MM.1S (cell line): ENCODE measurements around the gene SRSF5.

Experiments
- DNase-seq: peaks from one replicate; pipeline ENCODE4 v3.0.0-alpha.2; 2015
- H2AFZ ChIP-seq: fragments of 300-600 bp; sonication (generic); 2 replicates; pipeline ENCODE4 v1.6.0; 2016; ENCODE audit warnings: antibody characterized with exemption, low read length
- H3F3A ChIP-seq: fragments of 300-600 bp; sonication (generic); 2 replicates; pipeline ENCODE4 v1.6.1; 2016; ENCODE audit warnings: mild to moderate bottlenecking, antibody characterized with exemption, low read length, moderate library complexity, mixed read lengths; ENCODE audit not compliant: insufficient read depth
- H3K27ac ChIP-seq: fragments of 300-600 bp; sonication (generic); 2 replicates; pipeline ENCODE4 v1.5.1; 2016; ENCODE audit warnings: mild to moderate bottlenecking, low read length
- H3K27me3 ChIP-seq: fragments of 300-600 bp; sonication (generic); replicated peaks from 2 replicates; pipeline ENCODE4 v1.6.0; 2016; ENCODE audit warnings: low read length; ENCODE audit not compliant: insufficient read depth
- H3K36me3 ChIP-seq: fragments of 300-600 bp; sonication (generic); replicated peaks from 2 replicates; pipeline ENCODE4 v1.6.1; 2016; ENCODE audit warnings: mild to moderate bottlenecking, low read length, mixed read lengths; ENCODE audit not compliant: insufficient read depth
- H3K4me1 ChIP-seq: fragments of 300-600 bp; sonication (generic); 2 replicates; pipeline ENCODE4 v1.6.1; 2016; ENCODE audit warnings: low read length, mixed read lengths
- H3K4me2 ChIP-seq: fragments of 300-600 bp; sonication (generic); 2 replicates; pipeline ENCODE4 v1.6.0; 2016; ENCODE audit warnings: low read depth, low read length
- H3K4me3 ChIP-seq: fragments of 300-600 bp; sonication (generic); 2 replicates; pipeline ENCODE4 v1.5.1; 2016; ENCODE audit warnings: low read length, mixed read lengths
- H3K79me2 ChIP-seq: fragments of 300-600 bp; sonication (generic); 2 replicates; pipeline ENCODE4 v1.6.1; 2016; ENCODE audit warnings: mixed run types, low read length, mixed read lengths
- H3K9ac ChIP-seq: fragments of 300-600 bp; sonication (generic); 2 replicates; pipeline ENCODE4 v1.6.1; 2016; ENCODE audit warnings: low read length, mixed read lengths
- H3K9me2 ChIP-seq: fragments of 300-600 bp; sonication (generic); replicated peaks from 2 replicates; pipeline ENCODE4 v1.6.1; 2016; ENCODE audit warnings: mild to moderate bottlenecking, low read length, mixed read lengths; ENCODE audit not compliant: insufficient read depth
- H3K9me3 ChIP-seq: fragments of 300-600 bp; sonication (generic); replicated peaks from 2 replicates; pipeline ENCODE4 v1.6.1; 2016; ENCODE audit warnings: mild to moderate bottlenecking, low read length, mixed read lengths; ENCODE audit not compliant: insufficient read depth
- H4K20me1 ChIP-seq: fragments of 300-600 bp; sonication (generic); 2 replicates; pipeline ENCODE4 v1.6.1; 2016; ENCODE audit warnings: mild to moderate bottlenecking, low read length, moderate library complexity, mixed read lengths; ENCODE audit not compliant: insufficient read depth
- CTCF ChIP-seq: fragments of 300-600 bp; sonication (generic); IDR thresholded peaks from 2 replicates; pipeline ENCODE4 v1.5.1; 2016; ENCODE audit warnings: antibody characterized with exemption, low read length, mixed read lengths
- EZH2 ChIP-seq: fragments of 300-600 bp; sonication (generic); optimal IDR thresholded peaks from 2 replicates; pipeline ENCODE3; 2017; ENCODE audit warnings: low read depth, mild to moderate bottlenecking, antibody characterized with exemption, low read length, mixed read lengths
- EZH2phosphoT487 ChIP-seq: fragments of 300-600 bp; sonication (generic); IDR thresholded peaks from 2 replicates; pipeline ENCODE4 v1.6.1; 2018; ENCODE audit warnings: antibody characterized with exemption, low read length

Gene SRSF5

GRCh38 chr14:69789118-69789640 is 22.2 kb downstream of the SRSF5 start:
- H4K20me1 ChIP-seq, result no peaks in the 10 kb centered on the region
- no peaks in the 10 kb centered on the region for H3K36me3 ChIP-seq
- H3K27ac ChIP-seq, result no peak overlapping the region
- H3K4me1 ChIP-seq, result no peaks in the 10 kb centered on the region
- DNase-seq, result no peak
- TF ChIP-seq CTCF (no peak), EZH2phosphoT487 (no peak), EZH2 (no peak)
- H3K4me3 ChIP-seq, result no peak overlapping the region
- no peaks in the 10 kb centered on the region for H3K79me2 ChIP-seq
- no peak overlapping the region for H3K4me2 ChIP-seq
- H3K9me2 ChIP-seq, result no peaks in the 10 kb centered on the region
- no peak overlapping the region for H2AFZ ChIP-seq
- H3K27me3 ChIP-seq, result no peaks in the 10 kb centered on the region
- peaks cover 5% of the 10 kb centered on the region; the same call in 1 of the 2 replicates for H3F3A ChIP-seq
- no peaks in the 10 kb centered on the region for H3K9me3 ChIP-seq
- no peak overlapping the region for H3K9ac ChIP-seq

GRCh38 chr14:69792887-69793421 is 26.0 kb downstream of the SRSF5 start:
- TF ChIP-seq EZH2phosphoT487 (no peak), CTCF (no peak), EZH2 (no peak)
- H3K27me3 ChIP-seq, result no peaks in the 10 kb centered on the region
- H3K36me3 ChIP-seq, result no peaks in the 10 kb centered on the region
- H3K9me2 ChIP-seq, result no peaks in the 10 kb centered on the region
- no peaks in the 10 kb centered on the region for H3K79me2 ChIP-seq
- no peak overlapping the region for H3K4me2 ChIP-seq
- H4K20me1 ChIP-seq, result no peaks in the 10 kb centered on the region
- no peak overlapping the region for H3K27ac ChIP-seq
- no peaks in the 10 kb centered on the region for H3K4me1 ChIP-seq
- no peak for DNase-seq
- H3K4me3 ChIP-seq, result no peak overlapping the region
- H3K9me3 ChIP-seq, result no peaks in the 10 kb centered on the region
- peaks cover 5% of the 10 kb centered on the region; the same call in 1 of the 2 replicates for H3F3A ChIP-seq
- no peak overlapping the region for H3K9ac ChIP-seq
- no peak overlapping the region for H2AFZ ChIP-seq

GRCh38 chr14:69794791-69795190 is 27.8 kb downstream of the SRSF5 start:
- no peaks in the 10 kb centered on the region for H3K9me3 ChIP-seq
- no peak overlapping the region for H3K4me3 ChIP-seq
- H3K27me3 ChIP-seq, result no peaks in the 10 kb centered on the region
- H3K36me3 ChIP-seq, result no peaks in the 10 kb centered on the region
- H3K79me2 ChIP-seq, result no peaks in the 10 kb centered on the region
- no peak overlapping the region for H3K9ac ChIP-seq
- H3F3A ChIP-seq, result peaks cover 5% of the 10 kb centered on the region; the same call in 1 of the 2 replicates
- no peak overlapping the region for H3K27ac ChIP-seq
- H3K9me2 ChIP-seq, result no peaks in the 10 kb centered on the region
- H3K4me2 ChIP-seq, result no peak overlapping the region
- DNase-seq, result no peak
- H2AFZ ChIP-seq, result no peak overlapping the region
- H3K4me1 ChIP-seq, result no peaks in the 10 kb centered on the region
- H4K20me1 ChIP-seq, result no peaks in the 10 kb centered on the region
- TF ChIP-seq CTCF, result no peak
- TF ChIP-seq EZH2phosphoT487, result no peak
- TF ChIP-seq EZH2, result no peak
